T-helper 1 cell treated with Interleukin-12 subunit alpha and Interleukin-12 subunit beta and Interleukin-4 antibody, amounts not matched to agents 30 μg/mL and 1 μg/mL, for 36 hours (primary cell): ENCODE measurements around the gene DNAJA3.

Source experiments
- H3K27ac Mint-ChIP-seq: one replicate; pipeline ENCODE4 v1.8.0; 2021; ENCODE audit warnings: mild to moderate bottlenecking, mixed read lengths
- H3K27me3 Mint-ChIP-seq: one replicate; pipeline ENCODE4 v1.8.0; 2021; ENCODE audit warnings: low read depth, mixed read lengths
- H3K36me3 Mint-ChIP-seq: one replicate; pipeline ENCODE4 v1.8.0; 2021; ENCODE audit warnings: low read depth, mixed read lengths
- H3K4me1 Mint-ChIP-seq: one replicate; pipeline ENCODE4 v1.8.0; 2021; ENCODE audit warnings: low read depth, mixed read lengths
- H3K4me3 Mint-ChIP-seq: one replicate; pipeline ENCODE4 v1.8.0; 2021; ENCODE audit warnings: mild to moderate bottlenecking, moderate library complexity, mixed read lengths
- H3K9me3 Mint-ChIP-seq: one replicate; pipeline ENCODE4 v1.8.0; 2021; ENCODE audit warnings: mixed read lengths

Gene DNAJA3

DNA sequence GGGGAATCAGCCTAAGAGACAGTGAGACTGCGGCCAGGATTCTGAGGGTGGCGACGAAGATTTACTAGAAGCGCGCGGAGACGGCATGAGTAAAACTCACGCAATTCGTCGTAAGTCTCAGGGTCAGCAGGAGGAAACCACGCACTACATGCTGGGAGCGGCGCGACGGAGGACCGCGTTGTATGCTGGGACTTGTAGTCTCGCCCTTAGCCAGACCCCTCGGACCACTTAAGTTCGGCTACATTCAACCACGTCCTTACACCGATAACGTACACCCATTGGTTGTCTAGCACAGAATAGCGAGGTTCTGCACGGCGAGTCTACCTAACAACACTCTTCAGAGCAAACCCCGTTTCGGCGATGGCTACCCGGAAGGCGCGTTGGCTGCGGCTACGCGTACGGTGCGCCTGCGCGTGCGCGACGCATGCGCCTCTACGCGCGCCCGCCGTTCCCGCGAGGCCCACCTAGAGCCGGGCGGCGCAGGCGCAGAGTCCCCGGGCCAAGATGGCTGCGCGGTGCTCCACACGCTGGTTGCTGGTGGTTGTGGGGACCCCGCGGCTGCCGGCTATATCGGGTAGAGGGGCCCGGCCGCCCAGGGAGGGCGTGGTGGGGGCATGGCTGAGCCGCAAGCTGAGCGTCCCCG is at the start of gene DNAJA3:
Gene DNAJA3 (plus strand): TSS at position 491 of the 643 bp plus-strand sequence. CDS start 14 bp downstream, at position 505.
- H3K36me3 Mint-ChIP-seq, result peaks cover 14% of the 10 kb centered on the region
- H3K4me3 Mint-ChIP-seq, result peak within 1 kb of the TSS; percentile 96

DNA sequence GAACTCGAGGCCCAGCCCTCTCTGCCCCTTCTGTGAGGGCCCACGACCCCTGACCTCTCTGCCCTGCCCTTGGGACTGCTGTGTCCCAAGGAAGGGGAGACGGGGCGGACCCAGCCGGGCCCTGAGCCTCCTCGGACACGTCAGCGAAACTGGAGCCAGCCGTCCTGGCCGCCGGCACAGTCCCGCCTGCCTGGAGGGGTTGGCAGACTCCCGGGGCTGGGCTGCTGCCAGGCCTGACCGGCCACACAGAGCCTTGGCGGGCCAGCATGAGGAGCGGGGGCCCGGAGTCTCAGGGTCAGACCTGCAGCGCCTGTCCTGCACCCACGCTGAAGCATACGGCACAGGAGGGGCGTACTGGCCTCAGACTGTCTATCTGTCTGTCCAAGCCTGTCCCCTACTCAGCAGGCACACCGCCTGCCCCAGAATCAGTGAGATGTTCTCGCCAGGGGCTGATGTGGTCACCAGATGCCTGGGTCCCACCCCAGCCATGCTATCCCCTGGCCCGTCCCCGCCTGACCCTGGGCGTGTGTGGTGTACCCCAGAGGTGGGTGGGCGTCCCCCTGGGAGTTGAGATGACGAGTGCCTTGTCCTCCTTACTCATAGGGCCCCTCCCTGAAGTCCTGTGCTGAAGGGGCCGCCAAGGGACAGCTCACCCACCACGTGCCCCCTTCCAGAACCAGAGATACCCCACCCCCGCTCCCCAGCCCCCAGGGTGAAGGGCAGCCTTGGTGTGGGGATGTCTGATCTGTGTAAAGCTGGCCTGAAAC is 49.4 kb upstream of the DNAJA3 start:
- Mint-ChIP-seq H3K36me3 (peaks cover 3% of the 10 kb centered on the region), H3K4me1 (peaks cover 4% of the 10 kb centered on the region), H3K9me3 (no peaks in the 10 kb centered on the region), H3K27me3 (no peaks in the 10 kb centered on the region), H3K4me3 (no peak overlapping the region), H3K27ac (no peak overlapping the region)

More for the DNA sequence above, at the start of gene DNAJA3:
- Mint-ChIP-seq H3K4me1 (peaks cover 20% of the 10 kb centered on the region), H3K27me3 (no peaks in the 10 kb centered on the region), H3K27ac (peak within 1 kb of the TSS; percentile 98), H3K9me3 (no peaks in the 10 kb centered on the region)

DNA sequence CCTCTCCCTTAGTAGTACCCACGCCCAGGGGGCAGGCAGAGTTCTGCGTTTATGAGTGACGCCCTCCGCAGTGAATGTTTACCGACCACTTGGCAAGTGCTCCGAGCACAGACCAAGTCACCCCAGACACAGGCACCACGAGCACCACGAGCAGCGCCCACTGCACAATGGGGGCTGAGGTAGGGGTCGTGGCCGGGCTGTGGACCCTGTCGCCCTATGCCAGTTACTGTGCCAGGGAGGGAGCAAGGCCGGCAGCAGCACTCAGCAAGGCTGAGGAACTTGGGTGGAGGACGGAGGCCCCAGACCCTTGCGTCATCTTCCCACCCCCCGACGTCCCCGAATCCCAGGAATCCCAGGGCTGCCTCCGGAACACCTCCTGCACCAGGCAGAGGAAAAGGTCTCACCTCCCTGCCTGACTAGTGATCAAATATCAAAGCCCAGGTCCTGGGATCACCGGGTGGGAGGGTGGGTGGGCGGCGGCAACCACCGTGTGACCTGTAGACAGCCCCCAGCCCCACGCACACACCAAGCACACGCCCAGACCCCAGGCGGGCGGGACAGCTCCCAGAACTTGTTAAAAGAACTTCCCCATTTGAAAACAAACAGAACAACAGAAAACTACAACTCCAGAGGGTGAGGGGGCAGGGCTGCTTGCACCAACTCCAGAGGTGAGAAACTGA is 48.6 kb upstream of the DNAJA3 start:
- peaks cover 4% of the 10 kb centered on the region for H3K4me1 Mint-ChIP-seq
- no peaks in the 10 kb centered on the region for H3K9me3 Mint-ChIP-seq
- H3K36me3 Mint-ChIP-seq, result peaks cover 3% of the 10 kb centered on the region
- H3K4me3 Mint-ChIP-seq, result no peak overlapping the region
- H3K27me3 Mint-ChIP-seq, result no peaks in the 10 kb centered on the region
- no peak overlapping the region for H3K27ac Mint-ChIP-seq

DNA sequence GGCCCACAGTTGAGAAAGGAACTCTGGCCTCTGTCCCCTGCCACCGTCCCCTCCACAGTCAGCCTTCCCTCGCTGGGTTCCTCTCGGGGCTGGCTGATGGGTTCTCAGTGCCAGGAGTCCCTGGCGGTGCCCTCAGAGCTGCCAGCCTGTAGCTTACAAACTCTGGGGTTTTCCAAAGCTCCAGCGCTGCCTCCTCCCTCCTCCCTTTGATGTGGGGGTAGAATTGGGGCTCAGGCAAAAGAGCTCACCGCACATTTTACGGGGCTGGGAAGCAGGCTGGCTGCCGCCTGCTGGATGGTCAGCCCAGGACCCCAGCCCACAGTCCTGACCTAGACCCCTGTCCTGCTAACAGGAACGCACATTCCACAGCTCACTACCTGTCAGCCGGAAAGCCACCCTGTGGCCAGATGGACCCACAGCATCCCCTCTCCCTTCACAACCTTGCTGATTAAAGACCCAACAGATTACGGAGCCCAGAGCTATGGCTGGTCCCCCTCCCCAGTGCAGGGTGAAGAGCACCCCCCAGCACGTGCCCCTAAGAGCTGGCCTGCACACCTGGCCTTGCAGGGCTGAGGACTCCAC is 48.0 kb upstream of the DNAJA3 start:
- Mint-ChIP-seq H3K9me3 (no peaks in the 10 kb centered on the region), H3K36me3 (peaks cover 3% of the 10 kb centered on the region), H3K27me3 (no peaks in the 10 kb centered on the region), H3K4me3 (no peak overlapping the region), H3K4me1 (peaks cover 2% of the 10 kb centered on the region), H3K27ac (no peak overlapping the region)

DNA sequence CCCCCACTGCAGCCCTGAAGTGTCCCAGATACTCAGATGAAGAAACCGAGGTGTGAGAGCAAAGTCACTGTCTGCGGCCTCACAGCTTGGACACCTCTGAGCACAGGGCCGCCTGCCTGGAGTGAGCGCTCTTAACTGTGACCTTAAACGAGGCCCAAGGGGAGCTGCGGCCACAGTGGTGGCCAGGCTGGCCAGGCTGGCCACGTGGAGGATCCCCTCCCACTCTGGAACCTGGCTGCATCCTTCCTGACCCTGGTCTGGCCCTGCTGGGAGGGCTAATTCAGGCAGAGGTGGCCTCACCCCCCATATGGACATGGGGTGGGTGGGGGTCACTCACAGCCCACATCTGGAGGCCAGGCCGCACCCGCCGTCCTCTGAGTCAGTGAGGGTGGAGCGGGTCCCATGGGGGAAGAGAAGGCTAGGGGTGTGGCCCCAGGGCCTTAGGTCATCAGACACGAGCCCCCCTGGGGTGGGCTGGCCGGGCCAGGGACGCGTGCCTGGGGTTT is 47.5 kb upstream of the DNAJA3 start:
- H3K27me3 Mint-ChIP-seq, result no peaks in the 10 kb centered on the region
- no peak overlapping the region for H3K27ac Mint-ChIP-seq

DNA sequence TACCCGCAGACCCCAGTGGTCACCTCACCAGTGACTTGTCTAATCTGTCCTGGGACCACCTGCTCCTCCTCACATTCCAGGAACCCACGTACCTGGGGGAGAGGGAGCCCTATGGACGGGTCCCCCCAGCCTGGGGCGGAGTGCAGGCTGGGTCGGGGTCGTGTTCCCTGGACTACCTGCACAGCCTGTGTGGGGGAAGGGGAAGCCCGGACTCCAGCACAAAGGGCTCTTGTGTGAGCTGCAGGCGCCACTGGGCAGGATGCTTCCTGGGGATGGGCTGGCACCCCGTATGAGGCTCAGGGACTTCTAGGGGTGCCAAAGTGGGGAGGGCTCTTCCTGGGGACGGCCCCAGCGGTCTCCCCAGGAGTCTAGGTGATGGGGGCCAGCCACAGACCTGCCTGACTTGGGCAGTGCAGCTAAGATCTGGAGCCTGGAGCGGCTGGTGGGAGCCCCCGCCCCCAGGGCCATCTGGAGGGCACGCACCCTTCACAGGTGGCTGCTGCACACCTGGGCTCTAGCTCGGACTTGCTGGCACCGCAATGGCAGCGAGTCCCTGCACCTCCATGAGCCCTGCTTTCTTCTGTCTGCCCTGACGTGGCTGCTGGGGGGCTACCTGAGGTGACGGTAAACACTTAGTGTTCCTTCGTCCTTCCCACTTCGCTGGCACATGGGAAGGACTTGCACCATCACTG is 46.5 kb upstream of the DNAJA3 start:
- H3K9me3 Mint-ChIP-seq, result no peaks in the 10 kb centered on the region
- no peak overlapping the region for H3K4me3 Mint-ChIP-seq
- peaks cover 6% of the 10 kb centered on the region for H3K36me3 Mint-ChIP-seq
- no peaks in the 10 kb centered on the region for H3K27me3 Mint-ChIP-seq
- no peak overlapping the region for H3K27ac Mint-ChIP-seq
- peaks cover 2% of the 10 kb centered on the region for H3K4me1 Mint-ChIP-seq

More for the DNA sequence above, 47.5 kb upstream of the DNAJA3 start:
- Mint-ChIP-seq H3K36me3 (peaks cover 5% of the 10 kb centered on the region), H3K9me3 (no peaks in the 10 kb centered on the region), H3K4me1 (peaks cover 2% of the 10 kb centered on the region), H3K4me3 (no peak overlapping the region)

DNA sequence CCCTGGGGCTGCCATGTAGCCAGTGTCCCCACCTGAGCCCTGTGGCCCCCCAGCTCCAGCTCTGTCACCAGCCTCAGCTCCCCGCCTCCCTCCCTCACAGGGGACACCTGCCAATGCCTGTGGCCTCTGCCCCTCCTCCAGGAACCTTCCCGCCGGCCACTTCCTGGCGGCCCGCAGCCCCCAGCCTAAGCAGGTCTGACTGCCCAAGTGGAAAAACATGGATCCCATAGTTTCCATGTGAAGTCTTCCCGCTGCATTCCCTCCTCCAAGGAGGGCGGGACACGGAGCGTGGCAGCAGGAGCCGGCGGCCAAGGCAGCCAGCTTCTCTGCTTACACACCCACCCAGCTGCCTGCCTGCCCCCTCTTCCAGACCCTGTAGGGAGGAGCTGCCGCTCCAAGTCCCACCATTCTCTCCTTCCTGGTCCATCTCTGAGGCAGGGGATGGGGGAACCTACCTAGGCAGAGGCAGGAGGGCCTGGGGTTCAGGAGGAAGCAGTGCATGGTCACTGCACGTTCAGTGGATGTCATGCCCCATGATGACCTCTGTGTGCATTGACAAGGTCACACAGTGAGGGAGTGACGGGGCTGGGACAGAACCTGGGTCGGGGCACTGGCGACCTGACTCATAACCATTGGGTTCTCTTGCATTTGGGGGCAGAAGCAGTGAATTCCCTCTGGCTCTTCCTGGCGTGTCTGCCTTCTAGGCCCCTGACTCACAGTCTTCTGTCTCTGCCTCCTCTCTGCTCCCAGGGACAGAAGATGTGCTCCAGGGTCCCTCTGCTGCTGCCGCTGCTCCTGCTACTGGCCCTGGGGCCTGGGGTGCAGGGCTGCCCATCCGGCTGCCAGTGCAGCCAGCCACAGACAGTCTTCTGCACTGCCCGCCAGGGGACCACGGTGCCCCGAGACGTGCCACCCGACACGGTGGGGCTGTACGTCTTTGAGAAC is 45.3 kb upstream of the DNAJA3 start:
- Mint-ChIP-seq H3K36me3 (peaks cover 8% of the 10 kb centered on the region), H3K27me3 (no peaks in the 10 kb centered on the region), H3K4me1 (peaks cover 2% of the 10 kb centered on the region), H3K4me3 (no peak overlapping the region), H3K27ac (no peak overlapping the region), H3K9me3 (no peaks in the 10 kb centered on the region)

DNA sequence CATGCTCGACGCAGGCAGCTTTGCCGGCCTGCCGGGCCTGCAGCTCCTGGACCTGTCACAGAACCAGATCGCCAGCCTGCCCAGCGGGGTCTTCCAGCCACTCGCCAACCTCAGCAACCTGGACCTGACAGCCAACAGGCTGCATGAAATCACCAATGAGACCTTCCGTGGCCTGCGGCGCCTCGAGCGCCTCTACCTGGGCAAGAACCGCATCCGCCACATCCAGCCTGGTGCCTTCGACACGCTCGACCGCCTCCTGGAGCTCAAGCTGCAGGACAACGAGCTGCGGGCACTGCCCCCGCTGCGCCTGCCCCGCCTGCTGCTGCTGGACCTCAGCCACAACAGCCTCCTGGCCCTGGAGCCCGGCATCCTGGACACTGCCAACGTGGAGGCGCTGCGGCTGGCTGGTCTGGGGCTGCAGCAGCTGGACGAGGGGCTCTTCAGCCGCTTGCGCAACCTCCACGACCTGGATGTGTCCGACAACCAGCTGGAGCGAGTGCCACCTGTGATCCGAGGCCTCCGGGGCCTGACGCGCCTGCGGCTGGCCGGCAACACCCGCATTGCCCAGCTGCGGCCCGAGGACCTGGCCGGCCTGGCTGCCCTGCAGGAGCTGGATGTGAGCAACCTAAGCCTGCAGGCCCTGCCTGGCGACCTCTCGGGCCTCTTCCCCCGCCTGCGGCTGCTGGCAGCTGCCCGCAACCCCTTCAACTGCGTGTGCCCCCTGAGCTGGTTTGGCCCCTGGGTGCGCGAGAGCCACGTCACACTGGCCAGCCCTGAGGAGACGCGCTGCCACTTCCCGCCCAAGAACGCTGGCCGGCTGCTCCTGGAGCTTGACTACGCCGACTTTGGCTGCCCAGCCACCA is 44.4 kb upstream of the DNAJA3 start:
- Mint-ChIP-seq H3K4me3 (no peak overlapping the region), H3K27me3 (no peaks in the 10 kb centered on the region), H3K36me3 (peaks cover 13% of the 10 kb centered on the region), H3K4me1 (no peaks in the 10 kb centered on the region), H3K27ac (no peak overlapping the region), H3K9me3 (no peaks in the 10 kb centered on the region)

DNA sequence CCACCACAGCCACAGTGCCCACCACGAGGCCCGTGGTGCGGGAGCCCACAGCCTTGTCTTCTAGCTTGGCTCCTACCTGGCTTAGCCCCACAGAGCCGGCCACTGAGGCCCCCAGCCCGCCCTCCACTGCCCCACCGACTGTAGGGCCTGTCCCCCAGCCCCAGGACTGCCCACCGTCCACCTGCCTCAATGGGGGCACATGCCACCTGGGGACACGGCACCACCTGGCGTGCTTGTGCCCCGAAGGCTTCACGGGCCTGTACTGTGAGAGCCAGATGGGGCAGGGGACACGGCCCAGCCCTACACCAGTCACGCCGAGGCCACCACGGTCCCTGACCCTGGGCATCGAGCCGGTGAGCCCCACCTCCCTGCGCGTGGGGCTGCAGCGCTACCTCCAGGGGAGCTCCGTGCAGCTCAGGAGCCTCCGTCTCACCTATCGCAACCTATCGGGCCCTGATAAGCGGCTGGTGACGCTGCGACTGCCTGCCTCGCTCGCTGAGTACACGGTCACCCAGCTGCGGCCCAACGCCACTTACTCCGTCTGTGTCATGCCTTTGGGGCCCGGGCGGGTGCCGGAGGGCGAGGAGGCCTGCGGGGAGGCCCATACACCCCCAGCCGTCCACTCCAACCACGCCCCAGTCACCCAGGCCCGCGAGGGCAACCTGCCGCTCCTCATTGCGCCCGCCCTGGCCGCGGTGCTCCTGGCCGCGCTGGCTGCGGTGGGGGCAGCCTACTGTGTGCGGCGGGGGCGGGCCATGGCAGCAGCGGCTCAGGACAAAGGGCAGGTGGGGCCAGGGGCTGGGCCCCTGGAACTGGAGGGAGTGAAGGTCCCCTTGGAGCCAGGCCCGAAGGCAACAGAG is 43.5 kb upstream of the DNAJA3 start:
- peaks cover 13% of the 10 kb centered on the region for H3K36me3 Mint-ChIP-seq
- no peaks in the 10 kb centered on the region for H3K27me3 Mint-ChIP-seq
- no peaks in the 10 kb centered on the region for H3K4me1 Mint-ChIP-seq
- H3K27ac Mint-ChIP-seq, result no peak overlapping the region
- no peak overlapping the region for H3K4me3 Mint-ChIP-seq
- H3K9me3 Mint-ChIP-seq, result no peaks in the 10 kb centered on the region

DNA sequence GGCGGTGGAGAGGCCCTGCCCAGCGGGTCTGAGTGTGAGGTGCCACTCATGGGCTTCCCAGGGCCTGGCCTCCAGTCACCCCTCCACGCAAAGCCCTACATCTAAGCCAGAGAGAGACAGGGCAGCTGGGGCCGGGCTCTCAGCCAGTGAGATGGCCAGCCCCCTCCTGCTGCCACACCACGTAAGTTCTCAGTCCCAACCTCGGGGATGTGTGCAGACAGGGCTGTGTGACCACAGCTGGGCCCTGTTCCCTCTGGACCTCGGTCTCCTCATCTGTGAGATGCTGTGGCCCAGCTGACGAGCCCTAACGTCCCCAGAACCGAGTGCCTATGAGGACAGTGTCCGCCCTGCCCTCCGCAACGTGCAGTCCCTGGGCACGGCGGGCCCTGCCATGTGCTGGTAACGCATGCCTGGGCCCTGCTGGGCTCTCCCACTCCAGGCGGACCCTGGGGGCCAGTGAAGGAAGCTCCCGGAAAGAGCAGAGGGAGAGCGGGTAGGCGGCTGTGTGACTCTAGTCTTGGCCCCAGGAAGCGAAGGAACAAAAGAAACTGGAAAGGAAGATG is 42.8 kb upstream of the DNAJA3 start:
- Mint-ChIP-seq H3K9me3 (no peaks in the 10 kb centered on the region), H3K27ac (no peak overlapping the region), H3K36me3 (peaks cover 11% of the 10 kb centered on the region), H3K4me3 (no peak overlapping the region), H3K4me1 (no peaks in the 10 kb centered on the region), H3K27me3 (no peaks in the 10 kb centered on the region)

DNA sequence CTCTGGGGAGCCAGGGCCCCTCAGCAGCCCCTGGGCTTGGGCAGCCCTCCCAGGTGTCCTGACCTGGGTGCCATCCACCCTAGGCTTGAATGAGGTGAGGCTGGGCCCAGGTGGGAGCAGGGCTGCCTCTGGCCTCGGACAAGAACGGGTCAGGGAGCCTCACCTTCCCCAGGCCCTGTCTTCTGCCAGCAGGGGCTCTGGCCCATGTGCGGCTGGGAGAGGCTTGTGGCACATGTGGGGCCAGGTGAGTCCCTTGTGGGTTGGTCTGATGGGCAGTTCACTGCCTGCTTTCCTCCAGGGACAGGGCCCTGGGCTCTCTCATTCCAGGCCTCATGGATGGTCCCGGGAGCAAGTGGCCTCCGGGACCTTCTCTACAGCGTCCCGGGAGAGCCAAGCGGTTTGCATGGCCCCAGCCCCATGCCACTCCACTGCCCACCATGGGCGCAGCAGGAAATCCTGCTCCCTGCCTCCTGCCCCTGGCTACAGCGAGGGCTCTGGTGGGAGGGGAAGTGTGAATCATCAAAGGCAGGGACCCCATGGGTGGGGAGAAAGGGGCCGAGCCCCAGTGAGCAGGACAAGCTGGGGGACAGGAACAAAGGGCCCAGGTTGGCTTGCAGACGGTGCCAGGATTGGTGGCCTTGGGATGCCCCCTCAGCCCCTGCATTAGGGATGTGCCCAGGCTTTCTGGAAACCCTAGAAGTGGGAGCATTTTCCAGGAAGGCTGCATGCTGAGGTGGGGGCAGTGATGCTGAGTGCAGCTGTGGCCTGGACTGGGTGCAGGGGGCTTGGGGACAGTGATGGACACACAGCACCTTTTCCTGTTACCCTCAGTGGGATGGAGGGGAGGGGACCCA is 41.9 kb upstream of the DNAJA3 start:
- Mint-ChIP-seq H3K4me3 (no peak overlapping the region), H3K4me1 (no peaks in the 10 kb centered on the region), H3K9me3 (no peaks in the 10 kb centered on the region), H3K27me3 (no peaks in the 10 kb centered on the region), H3K36me3 (peaks cover 10% of the 10 kb centered on the region), H3K27ac (no peak overlapping the region)
